CMK (cell line): ENCODE measurements around the gene GPRASP1.
"Not testable (repeated sequence)": the region's sequence is repeated elsewhere in the genome, so short reads cannot be mapped to it uniquely, and the experiment has no call there.

ENCODE experiments used
- DNase-seq: peaks from one replicate; pipeline ENCODE4 v3.0.0-alpha.2; 2010; ENCODE audit warnings: low read depth

The GPRASP1 gene

DNA sequence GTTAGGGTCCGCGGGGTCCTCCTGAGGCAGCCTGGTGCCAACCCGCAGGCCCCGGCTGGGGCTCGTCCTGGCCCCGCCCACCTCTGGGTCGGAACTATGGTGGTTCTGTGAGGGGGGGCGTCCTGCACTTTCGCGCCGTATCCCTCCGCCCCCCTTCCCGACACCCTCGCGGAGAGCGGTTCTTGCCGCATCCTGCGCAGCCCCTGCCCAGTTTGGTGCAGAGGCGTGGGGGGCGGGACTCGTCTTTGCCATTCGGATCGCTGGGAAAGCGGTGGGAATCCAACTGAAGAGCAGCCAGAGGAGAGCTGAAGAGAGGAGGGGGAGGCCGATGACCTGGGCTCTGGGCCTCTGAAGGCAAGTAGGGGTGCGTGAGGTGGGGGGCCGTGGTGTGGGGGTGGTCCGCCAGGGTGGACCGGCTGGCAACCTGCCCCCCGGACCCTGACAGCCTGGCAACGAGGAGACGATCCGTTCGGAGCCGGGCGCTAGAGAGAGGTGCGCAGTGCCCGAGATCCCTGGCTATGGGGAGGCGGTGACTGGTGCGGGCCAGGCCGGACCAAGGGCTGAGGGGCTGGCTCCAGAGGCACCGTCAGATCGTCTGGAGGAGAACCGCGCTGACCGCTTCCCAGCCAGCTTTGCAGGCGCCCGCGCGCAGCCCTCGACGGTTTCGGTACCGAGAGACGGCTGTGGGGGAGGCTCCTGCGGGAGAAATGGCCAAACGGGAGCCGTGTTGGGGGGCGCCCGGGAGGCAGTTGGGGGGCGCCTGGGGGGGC is at the start of gene GPRASP1:
Gene GPRASP1, plus strand, starts transcription at position 242 of the 770 bp plus-strand sequence. CDS start 2,431 bp downstream, outside the sequence.
- no peak for DNase-seq

DNA sequence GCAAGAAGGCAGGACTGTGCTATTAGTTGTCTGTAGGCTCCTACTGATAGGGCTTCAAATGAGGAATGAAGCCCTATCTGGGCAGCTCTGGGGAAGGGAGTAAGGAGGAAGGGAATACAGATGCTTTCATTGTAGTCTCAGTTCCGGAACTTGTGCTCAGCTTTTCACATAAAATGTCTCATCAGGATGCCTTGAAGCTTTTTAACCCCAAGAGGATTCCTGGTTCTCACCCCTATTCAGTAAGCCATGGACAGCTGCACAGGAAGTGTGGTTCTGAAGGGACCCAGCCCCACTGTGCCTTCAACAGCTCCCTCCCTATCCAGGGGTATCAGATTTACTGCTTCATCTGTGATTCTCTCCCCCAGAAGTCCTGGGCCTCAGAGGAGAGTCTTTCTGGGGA is 47.0 kb upstream of the GPRASP1 start:
- DNase-seq, result no peak

- DNase-seq, result no peak
These were observed 45.2 kb upstream of the GPRASP1 start for GRCh38 chrX:102606115-102606514.

DNA sequence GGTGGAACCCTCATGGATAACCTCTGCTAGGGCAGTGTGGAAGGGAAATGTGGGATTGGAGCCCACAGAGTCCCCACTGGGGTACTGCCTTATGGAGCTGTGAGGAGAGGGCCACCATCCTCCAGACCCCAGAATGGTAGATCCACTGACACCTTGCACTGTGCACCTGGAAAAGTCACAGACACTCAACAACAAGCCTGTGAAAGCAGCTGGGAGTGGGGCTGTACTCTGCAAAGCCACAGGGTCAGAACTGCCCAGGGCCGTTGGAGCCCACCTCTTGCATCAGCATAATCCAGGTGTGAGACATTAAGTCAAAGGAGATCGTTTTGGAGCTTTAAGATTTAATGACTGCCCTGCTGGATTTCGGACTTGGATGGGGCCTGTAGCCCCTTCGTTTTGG is 40.4 kb upstream of the GPRASP1 start:
- no peak for DNase-seq

- no peak for DNase-seq
These were observed 27.2 kb upstream of the GPRASP1 start for GRCh38 chrX:102624105-102624504.

GRCh38 chrX:102627640-102628039 is 23.6 kb upstream of the GPRASP1 start:
- DNase-seq, result no peak

- DNase-seq, result no peak
These were observed 13.7 kb upstream of the GPRASP1 start for GRCh38 chrX:102637561-102637960.

DNA sequence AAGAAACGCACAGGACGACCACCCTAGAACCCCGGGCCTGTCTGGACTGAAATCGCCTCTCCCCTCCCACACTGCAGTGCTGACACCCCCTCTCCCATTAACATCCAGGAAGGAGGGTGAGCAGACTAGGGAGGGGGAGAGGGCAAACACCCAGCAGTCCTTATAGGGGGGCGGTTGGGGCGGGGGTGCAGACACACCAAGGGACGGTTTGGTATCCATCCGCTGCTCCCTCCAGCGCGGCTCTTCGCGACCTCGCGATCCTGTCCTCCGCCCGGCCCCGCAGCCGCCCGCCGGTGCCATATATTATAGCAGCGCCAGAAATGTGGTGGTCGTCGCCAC is 411 bp upstream of the GPRASP1 start:
- no peak for DNase-seq

GRCh38 chrX:102652031-102652688 is 877 bp downstream of the GPRASP1 start:
- no peak for DNase-seq

DNA sequence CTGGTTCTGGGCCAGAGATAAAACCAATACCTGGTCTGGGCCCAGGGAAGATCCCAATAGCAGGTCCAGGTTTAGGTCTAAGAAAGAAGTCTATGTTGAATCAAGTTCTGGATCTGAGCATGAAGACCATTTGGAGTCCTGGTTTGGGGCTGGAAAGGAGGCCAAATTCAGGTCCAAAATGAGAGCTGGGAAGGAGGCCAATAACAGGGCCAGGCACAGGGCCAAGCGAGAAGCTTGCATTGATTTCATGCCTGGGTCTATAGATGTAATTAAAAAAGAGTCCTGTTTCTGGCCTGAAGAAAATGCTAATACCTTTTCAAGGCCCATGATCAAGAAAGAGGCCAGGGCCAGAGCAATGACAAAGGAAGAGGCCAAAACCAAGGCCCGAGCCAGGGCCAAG is 3.4 kb downstream of the GPRASP1 start:
- no peak for DNase-seq

- DNase-seq, result no peak
These were observed 7.3 kb downstream of the GPRASP1 start for GRCh38 chrX:102658556-102658955.

DNA sequence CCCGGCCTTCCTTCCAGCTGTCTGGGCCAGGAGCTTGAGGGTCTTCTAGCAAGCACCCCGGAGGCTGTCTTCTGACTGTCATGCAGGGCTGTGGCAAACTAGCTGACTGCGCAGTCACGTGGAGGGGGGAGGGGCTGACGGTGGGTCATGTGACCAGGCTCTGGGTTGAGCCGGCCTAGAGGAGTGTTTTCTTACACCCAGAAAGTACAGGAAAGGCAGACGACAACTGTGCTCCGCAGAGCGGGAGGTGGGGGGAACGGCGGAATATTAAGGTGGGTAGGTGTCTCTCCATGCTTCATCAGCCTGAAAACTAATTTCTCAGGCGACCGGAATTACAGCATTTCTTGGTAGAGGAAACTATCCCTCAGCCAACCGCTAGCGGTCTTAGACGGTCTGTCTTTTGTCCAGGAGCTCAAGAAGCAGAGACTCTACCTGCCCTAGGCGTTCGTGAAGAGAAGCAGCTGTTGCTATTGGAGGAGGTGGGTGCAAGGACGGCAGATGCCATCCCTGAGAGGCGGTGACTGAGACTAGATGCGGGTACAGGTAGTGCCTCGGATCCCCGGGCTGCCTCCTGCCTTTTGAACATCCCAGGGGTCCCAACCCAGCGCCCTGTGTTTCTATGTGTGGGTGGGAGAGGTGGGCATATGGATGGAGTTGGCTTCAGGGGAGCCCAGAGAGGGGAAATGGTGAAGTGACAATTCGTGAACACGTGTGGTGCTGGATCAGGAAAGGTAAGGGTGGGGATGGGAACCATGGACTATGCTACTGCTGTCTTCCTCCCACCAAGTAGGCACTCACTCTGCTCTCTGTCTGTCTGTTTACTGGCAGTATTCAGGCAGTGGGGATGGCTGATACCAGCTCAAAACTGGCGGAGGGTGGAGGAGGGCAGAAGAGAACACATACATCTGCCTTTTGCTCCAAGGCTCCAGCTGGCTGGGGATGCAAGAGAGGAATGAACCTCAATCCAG is 8.8 kb downstream of the GPRASP1 start:
- DNase-seq, result peak; percentile 5

- DNase-seq, result not testable (repeated sequence)
These were observed 12.5 kb downstream of the GPRASP1 start for GRCh38 chrX:102663820-102664219.

DNA sequence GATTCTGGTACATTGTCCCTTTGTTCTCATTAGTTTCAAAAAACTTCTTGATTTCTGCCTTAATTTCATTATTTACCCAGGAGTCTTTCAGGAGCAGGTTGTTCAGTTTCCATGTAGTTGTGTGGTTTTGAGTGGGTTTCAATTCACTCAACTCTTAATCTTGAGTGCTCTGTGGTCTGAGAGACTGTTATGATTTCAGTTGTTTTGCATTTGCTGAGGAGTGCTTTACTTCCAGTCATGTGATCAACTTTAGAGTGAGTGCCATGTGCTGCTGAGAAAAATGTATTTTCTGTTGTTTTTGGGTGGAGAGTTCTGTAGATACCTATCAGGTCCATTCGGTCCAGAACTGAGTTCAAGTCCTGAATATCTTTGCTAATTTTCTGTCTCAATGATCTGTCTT is 15.8 kb downstream of the GPRASP1 start:
- DNase-seq, result not testable (repeated sequence)

DNA sequence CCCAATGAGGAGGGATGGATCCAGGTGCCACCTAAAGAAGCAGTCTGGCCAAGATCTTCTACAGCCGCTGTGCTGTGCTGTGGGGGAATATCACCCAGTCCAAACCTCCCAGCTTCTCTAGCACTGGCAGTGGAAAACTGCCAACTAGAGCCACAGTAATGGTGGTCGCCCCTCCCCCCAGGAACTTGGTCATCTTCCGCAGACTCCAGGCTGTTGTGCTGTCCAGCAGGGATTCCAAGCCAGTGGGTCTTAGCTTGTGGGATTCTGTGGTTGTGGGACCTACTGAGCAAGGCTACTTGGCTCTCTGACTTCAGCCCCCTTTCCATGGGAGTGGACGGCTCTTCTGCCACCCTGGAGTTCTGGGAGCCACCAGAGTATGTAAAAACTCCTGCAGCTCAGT is 18.2 kb downstream of the GPRASP1 start:
- no peak for DNase-seq

- no peak for DNase-seq
These were observed 21.6 kb downstream of the GPRASP1 start for GRCh38 chrX:102672856-102673255.

DNA sequence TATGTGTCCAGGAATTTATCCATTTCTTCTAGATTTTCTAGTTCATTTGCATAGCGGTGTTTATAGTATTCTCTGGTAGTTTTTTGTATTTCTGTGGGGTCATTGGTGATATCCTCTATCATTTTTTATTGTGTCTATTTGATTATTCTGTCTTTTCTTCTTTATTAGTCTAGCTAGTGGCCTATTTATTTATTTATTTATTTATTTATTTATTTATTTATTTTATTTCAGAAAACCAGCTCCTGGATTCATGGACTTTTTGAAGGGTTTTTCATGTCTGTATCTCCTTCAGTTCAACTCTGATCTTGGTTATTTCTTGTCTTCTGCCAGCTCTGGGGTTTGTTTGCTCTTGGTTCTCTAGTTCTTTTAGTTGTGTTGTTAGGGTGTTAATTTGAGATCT is 26.2 kb downstream of the GPRASP1 start:
- not testable (repeated sequence) for DNase-seq

DNA sequence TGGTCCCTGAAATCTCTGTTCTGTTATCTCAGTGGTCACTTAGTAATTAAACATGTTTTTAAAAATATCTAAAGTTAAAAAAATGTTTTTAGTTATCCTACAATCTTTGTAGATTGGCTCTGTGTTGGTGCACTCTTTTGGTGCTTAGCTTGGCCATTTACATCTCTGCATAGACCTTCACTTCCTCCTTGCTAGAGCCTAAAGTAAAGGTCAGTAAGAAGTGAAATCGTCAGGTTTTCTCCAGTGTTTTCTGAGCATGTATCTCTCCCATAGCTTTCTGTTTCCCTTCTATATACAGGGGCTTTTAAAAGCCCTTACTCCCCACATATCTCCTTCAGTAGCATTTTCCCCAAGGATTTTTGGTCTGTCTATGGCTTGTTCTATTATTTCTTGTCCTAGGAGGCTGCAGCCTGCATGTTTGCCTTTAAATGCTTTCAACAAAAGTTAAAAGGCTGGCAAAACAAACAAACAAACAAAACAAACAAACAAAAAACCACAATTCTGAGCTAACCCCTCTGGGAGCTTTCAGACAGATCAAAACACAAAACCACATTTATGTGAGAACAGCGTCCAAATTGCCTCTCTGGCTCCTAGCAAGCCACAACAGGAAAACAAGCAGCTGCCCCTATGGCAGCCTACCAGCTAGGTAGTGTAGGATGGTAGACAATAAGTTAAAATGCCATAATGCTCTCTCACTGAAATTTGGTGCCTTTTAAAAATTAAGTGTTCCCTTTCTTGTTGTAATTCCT is 33.7 kb downstream of the GPRASP1 start:
- no peak for DNase-seq

DNA sequence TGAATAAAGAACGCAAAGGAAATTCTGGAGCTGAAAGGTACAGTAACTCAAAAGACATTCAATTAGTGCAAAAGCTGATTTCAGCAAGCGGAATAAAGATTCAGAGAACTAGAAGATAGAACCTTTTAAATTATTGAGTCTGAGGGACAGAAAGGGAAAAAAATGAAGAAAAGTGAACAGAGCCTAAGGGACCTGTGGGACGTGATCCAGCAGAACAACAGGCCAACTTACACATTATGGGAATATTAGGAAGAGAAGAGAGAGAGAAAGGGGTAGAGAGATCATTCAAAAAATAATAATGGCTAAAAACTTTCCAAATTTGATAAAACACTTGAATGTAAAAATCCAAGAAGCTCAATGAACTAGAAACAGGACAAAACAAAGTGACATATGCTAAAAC is 43.5 kb downstream of the GPRASP1 start:
- no peak for DNase-seq

GRCh38 chrX:102696306-102696705 is 45.0 kb downstream of the GPRASP1 start:
- DNase-seq, result no peak

DNA sequence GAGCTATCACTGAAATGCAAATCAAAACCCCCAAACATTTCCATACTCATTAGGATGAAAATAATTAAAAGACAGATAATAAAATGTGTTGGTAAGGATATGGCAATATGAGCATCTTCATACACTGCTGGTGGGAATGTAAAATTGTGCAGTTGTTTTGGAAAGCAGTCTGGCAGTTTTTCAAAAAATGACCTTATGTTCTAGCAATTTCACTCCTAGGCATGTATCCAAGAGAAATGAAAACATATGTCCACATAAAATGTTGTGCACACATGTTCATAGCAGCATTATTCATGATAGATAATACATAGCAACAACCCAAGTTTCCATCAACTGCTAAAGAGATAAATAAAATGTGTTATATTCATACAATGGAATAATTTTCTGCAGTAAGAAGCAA is 46.2 kb downstream of the GPRASP1 start:
- no peak for DNase-seq
